A673 (cell line): ENCODE data around the gene DOCK4.

Experiments
- EZH2 ChIP-seq: fragments of 200-600 bp; sonication (generic); IDR thresholded peaks from 2 replicates; pipeline ENCODE4 v1.6.1; 2017; ENCODE audit warnings: borderline replicate concordance, low read depth, mild to moderate bottlenecking, mixed read lengths, antibody characterized with exemption, low read length; ENCODE audit not compliant: poor library complexity, severe bottlenecking
- TF ChIP-seq, protein P1 (sequence below): fragments of 300-800, 200-600 bp; sonication (generic); conservative IDR thresholded peaks from 2 replicates; pipeline ENCODE4 v1.5.1; 2017; ENCODE audit warnings: low read depth, mild to moderate bottlenecking, antibody characterized with exemption, low read length, moderate library complexity, mixed read lengths

DNA sequence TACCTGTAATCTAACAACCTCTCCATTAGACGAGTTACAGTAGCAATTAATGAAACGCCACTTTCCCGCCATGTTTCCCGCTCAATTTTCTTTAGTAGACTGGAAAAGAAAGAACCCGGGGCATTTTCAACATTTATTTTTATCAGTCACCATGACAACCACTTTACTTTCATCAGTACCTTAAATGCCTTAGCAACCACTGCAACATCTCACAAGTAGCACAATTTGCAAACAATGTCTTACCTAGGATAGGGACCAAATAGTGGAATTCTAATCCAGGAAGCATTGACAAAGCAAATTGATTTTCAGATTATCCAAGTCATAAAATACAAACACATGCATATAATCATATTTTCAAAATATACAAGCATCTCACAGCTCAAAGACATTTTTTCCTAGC is 422.3 kb downstream of the DOCK4 start:
- TF ChIP-seq, protein P1, sequence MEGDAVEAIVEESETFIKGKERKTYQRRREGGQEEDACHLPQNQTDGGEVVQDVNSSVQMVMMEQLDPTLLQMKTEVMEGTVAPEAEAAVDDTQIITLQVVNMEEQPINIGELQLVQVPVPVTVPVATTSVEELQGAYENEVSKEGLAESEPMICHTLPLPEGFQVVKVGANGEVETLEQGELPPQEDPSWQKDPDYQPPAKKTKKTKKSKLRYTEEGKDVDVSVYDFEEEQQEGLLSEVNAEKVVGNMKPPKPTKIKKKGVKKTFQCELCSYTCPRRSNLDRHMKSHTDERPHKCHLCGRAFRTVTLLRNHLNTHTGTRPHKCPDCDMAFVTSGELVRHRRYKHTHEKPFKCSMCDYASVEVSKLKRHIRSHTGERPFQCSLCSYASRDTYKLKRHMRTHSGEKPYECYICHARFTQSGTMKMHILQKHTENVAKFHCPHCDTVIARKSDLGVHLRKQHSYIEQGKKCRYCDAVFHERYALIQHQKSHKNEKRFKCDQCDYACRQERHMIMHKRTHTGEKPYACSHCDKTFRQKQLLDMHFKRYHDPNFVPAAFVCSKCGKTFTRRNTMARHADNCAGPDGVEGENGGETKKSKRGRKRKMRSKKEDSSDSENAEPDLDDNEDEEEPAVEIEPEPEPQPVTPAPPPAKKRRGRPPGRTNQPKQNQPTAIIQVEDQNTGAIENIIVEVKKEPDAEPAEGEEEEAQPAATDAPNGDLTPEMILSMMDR = no peak
- no peak for TF ChIP-seq EZH2
